CD14-positive monocyte (primary cell): ENCODE results near the gene DNAJC27. TPM values are rescaled to one million over a fixed set of nuclear protein-coding genes. Genes with fewer than 3 reads are reported as not detected.

Experiments
- DNase-seq, 3 donors: peaks; one replicate each; pipeline ENCODE4 v3.0.0-alpha.2; 2011 to 2022
- H2AFZ ChIP-seq: 2 replicates; pipeline ENCODE4 v1.6.0; 2012; ENCODE audit warnings: mild to moderate bottlenecking, low read depth, low read length, inconsistent platforms; ENCODE audit not compliant: insufficient read depth, poor library complexity, severe bottlenecking
- H3K27ac ChIP-seq, 2 donors: 1 replicate in 1 of 2; 2 replicates in 1 of 2; pipeline ENCODE4 v1.5.1; 2012 to 2013; ENCODE audit warnings: low read length in 2 of 2, control low read depth in 1 of 2, inconsistent platforms in 1 of 2, low read depth in 1 of 2, mild to moderate bottlenecking in 1 of 2
- H3K27me3 ChIP-seq, 2 donors: one replicate each; pipeline versions ENCODE4 v1.6.0 to v1.6.1; 2011 to 2013; ENCODE audit warnings: low read length in 2 of 2; ENCODE audit not compliant: control insufficient read depth in 2 of 2, insufficient read depth in 2 of 2
- H3K36me3 ChIP-seq, 2 donors: replicated peaks in 1 of 2; 1 replicate in 1 of 2; 2 replicates in 1 of 2; pipeline versions ENCODE4 v1.5.1 to v1.6.1; 2012 to 2013; ENCODE audit warnings: low read length in 2 of 2, control low read depth in 1 of 2, inconsistent platforms in 1 of 2, mild to moderate bottlenecking in 1 of 2; ENCODE audit not compliant: insufficient read depth in 2 of 2, control insufficient read depth in 1 of 2
- H3K4me1 ChIP-seq, 2 donors: 1 replicate in 1 of 2; 2 replicates in 1 of 2; pipeline versions ENCODE4 v1.5.1 to v1.6.1; 2012 to 2013; ENCODE audit warnings: low read length in 2 of 2, control low read depth in 1 of 2, inconsistent platforms in 1 of 2, mild to moderate bottlenecking in 1 of 2, moderate library complexity in 1 of 2; ENCODE audit not compliant: insufficient read depth in 2 of 2, control insufficient read depth in 1 of 2
- H3K4me2 ChIP-seq: replicated peaks from 2 replicates; pipeline ENCODE3; 2012; ENCODE audit warnings: low read length, moderate library complexity, mild to moderate bottlenecking; ENCODE audit not compliant: poor library complexity, severe bottlenecking; ENCODE audit errors: extremely low read depth
- H3K4me3 ChIP-seq, 3 experiments: fragments of 200-600 bp in 1 of 3; sonication (generic) in 1 of 3; replicated peaks in 1 of 3; 1 replicate in 2 of 3; 2 replicates in 1 of 3; pipeline ENCODE4 v1.5.1; 2011 to 2013; ENCODE audit warnings: low read length in 3 of 3, mild to moderate bottlenecking in 3 of 3, control low read depth in 2 of 3, low read depth in 2 of 3, inconsistent platforms in 1 of 3, moderate library complexity in 1 of 3
- H3K79me2 ChIP-seq: 2 replicates; pipeline ENCODE4 v1.6.0; 2012; ENCODE audit warnings: mild to moderate bottlenecking, control low read depth, inconsistent platforms, low read length, moderate library complexity; ENCODE audit not compliant: insufficient read depth
- H3K9ac ChIP-seq: 2 replicates; pipeline ENCODE4 v1.6.0; 2017; ENCODE audit warnings: low read length, mild to moderate bottlenecking; ENCODE audit not compliant: insufficient read depth, poor library complexity, severe bottlenecking
- H3K9me3 ChIP-seq, 2 donors: replicated peaks in 1 of 2; 1 replicate in 1 of 2; 2 replicates in 1 of 2; pipeline versions ENCODE4 v1.5.1 to v1.6.1; 2012 to 2013; ENCODE audit warnings: low read length in 2 of 2, control low read depth in 1 of 2; ENCODE audit not compliant: control insufficient read depth in 1 of 2, insufficient read depth in 1 of 2
- H4K20me1 ChIP-seq: 2 replicates; pipeline ENCODE4 v1.6.0; 2012; ENCODE audit warnings: mild to moderate bottlenecking, low read length, control low read depth, moderate library complexity; ENCODE audit not compliant: insufficient read depth
- H3K27ac Mint-ChIP-seq, 7 donors: one replicate each; pipeline ENCODE4 v1.8.0; 2020; ENCODE audit warnings: mild to moderate bottlenecking in 7 of 7, mixed read lengths in 7 of 7, moderate library complexity in 6 of 7, inconsistent platforms in 2 of 7
- H3K27me3 Mint-ChIP-seq, 3 donors: one replicate each; pipeline ENCODE4 v1.8.0; 2021 to 2022; ENCODE audit warnings: low read depth in 3 of 3, mild to moderate bottlenecking in 3 of 3, mixed read lengths in 3 of 3, moderate library complexity in 3 of 3, inconsistent platforms in 1 of 3
- H3K36me3 Mint-ChIP-seq, 2 donors: one replicate each; pipeline ENCODE4 v1.8.0; 2020; ENCODE audit warnings: mixed read lengths in 2 of 2, inconsistent platforms in 1 of 2, mild to moderate bottlenecking in 1 of 2
- H3K4me1 Mint-ChIP-seq: one replicate; pipeline ENCODE4 v1.8.0; 2020; ENCODE audit warnings: mild to moderate bottlenecking, mixed read lengths
- H3K4me3 Mint-ChIP-seq, 2 donors: one replicate each; pipeline ENCODE4 v1.8.0; 2020; ENCODE audit warnings: mild to moderate bottlenecking in 2 of 2, mixed read lengths in 2 of 2, moderate library complexity in 1 of 2
- H3K9me3 Mint-ChIP-seq, 7 donors: one replicate each; pipeline ENCODE4 v1.8.0; 2020 to 2022; ENCODE audit warnings: mixed read lengths in 7 of 7, mild to moderate bottlenecking in 6 of 7, moderate library complexity in 6 of 7, inconsistent platforms in 2 of 7
- CTCF ChIP-seq: fragments of 200-600 bp; IDR thresholded peaks from one replicate; pipeline ENCODE4 v1.8.0; 2022; ENCODE audit warnings: antibody characterized with exemption, mild to moderate bottlenecking
- WGBS: methylation state at CpG from one replicate; pipeline ENCODE4 v1.1.5; 2013; ENCODE audit warnings: missing lambda C conversion rate; ENCODE audit not compliant: insufficient coverage; 5-methylcytosine and 5-hydroxymethylcytosine counted together
- intact Hi-C, 2 donors: fragments of 100-400 bp; cut with micrococcal nuclease; formaldehyde crosslinking; loops; one replicate each; pipeline versions ENCODE4 v1.15.0 to v1.15.1; 2023
- polyA plus RNA-seq, 3 donors: library from polyadenylated mRNA; depleted of rRNA in 1 of 3; unstranded in 2 of 3; stranded (reverse) in 1 of 3; fragments of 300-500 nt in 2 of 3; fragments of >200 nt in 1 of 3; fragmentation: Illumina TruSeq in 2 of 3; gene quantifications; 1 replicate in 2 of 3; 2 replicates in 1 of 3; pipeline ENCODE4 v1.2.3, GENCODE V29; 2012 to 2021

DNAJC27 gene
- polyA plus RNA-seq, 3 donors, result 0.86 to 2.8 (median 2.2) TPM

- H3K27me3 Mint-ChIP-seq, result no peaks in the 10 kb centered on the region
- intact Hi-C loops, result loop anchor here (5.0 kb wide), 2 partner anchors 73 to 177 kb away; partner anchors contain the start of genes CENPO (in 1 of the 2), EFR3B (in 1 of the 2) and PTRHD1 (in 1 of the 2)
- H3K36me3 Mint-ChIP-seq, result peaks cover 19 to 23% of the 10 kb centered on the region in 2 donors
- no peak overlapping the region for H3K4me3 Mint-ChIP-seq
- Histone ChIP-seq H3K9ac (no peak overlapping the region), H3K4me1 (peaks cover 6 to 26% of the 10 kb centered on the region in 2 donors), H3K4me2 (no peak overlapping the region), H2AFZ (no peak overlapping the region), H3K36me3 (peaks cover 10 to 22% of the 10 kb centered on the region in 2 donors), H3K4me3 (no peak overlapping the region), H3K9me3 (no peaks in the 10 kb centered on the region), H4K20me1 (no peaks in the 10 kb centered on the region), H3K27me3 (no peaks in the 10 kb centered on the region), H3K79me2 (peaks cover 30% of the 10 kb centered on the region), H3K27ac (no peak overlapping the region)
- TF ChIP-seq CTCF, result no peak
- DNase-seq, result no peak
- no peaks in the 10 kb centered on the region for H3K9me3 Mint-ChIP-seq
- no peak overlapping the region for H3K27ac Mint-ChIP-seq
- WGBS, result no CpG with 5 or more reads among the region's 1 CpG
- H3K4me1 Mint-ChIP-seq, result peaks cover 11% of the 10 kb centered on the region
These were observed 2.0 kb downstream of the DNAJC27 start for GRCh38 chr2:24969784-24970183.

GRCh38 chr2:24961903-24962302 lies 9.9 kb downstream of the DNAJC27 start:
- H3K36me3 ChIP-seq, result peaks cover 42 to 95% of the 10 kb centered on the region in 2 donors
- TF ChIP-seq CTCF, result no peak
- no peak overlapping the region for H3K27ac ChIP-seq
- Mint-ChIP-seq H3K36me3 (peaks cover 73 to 74% of the 10 kb centered on the region in 2 donors), H3K4me1 (no peaks in the 10 kb centered on the region), H3K27ac (no peak overlapping the region), H3K27me3 (no peaks in the 10 kb centered on the region), H3K4me3 (no peak overlapping the region), H3K9me3 (no peaks in the 10 kb centered on the region)
- DNase-seq, result no peak
- H3K9ac ChIP-seq, result no peak overlapping the region
- no peak overlapping the region for H2AFZ ChIP-seq
- H3K4me3 ChIP-seq, result no peak overlapping the region
- no peaks in the 10 kb centered on the region for H4K20me1 ChIP-seq
- intact Hi-C loops, result no loop called here
- no CpG with 5 or more reads among the region's 1 CpG for WGBS
- H3K4me2 ChIP-seq, result no peak overlapping the region
- no peaks in the 10 kb centered on the region for H3K79me2 ChIP-seq
- no peaks in the 10 kb centered on the region for H3K27me3 ChIP-seq
- no peaks in the 10 kb centered on the region for H3K9me3 ChIP-seq
- H3K4me1 ChIP-seq, result no peaks in the 10 kb centered on the region
